IMR-90 (cell line): ENCODE data around the gene SLC25A5. TPM values are rescaled to one million over a fixed set of nuclear protein-coding genes. Genes with fewer than 3 reads are reported as not detected.
A peak's percentile ranks its signal among the peaks of the same experiment; 100 is the strongest.

ENCODE experiments used
- ATAC-seq: fragments of 200-7000 bp; cut with Tn5 transposase; 2 replicates; pipeline ENCODE4 v1.9.1; 2020; ENCODE audit warnings: low read depth, mild to moderate bottlenecking, moderate library complexity
- BruUV-seq: library from RNA; stranded (reverse); fragments of 400-500 nt; replicated peaks from 2 replicates; lab custom pipeline; 2021; lab: Mats Ljungman, UMichigan
- CTCF ChIA-PET: fragments of 300-600 bp; formaldehyde crosslinking; extraction: SDS; loops from one replicate; lab custom pipeline; 2021; ENCODE audit warnings: antibody characterized with exemption; lab: Yijun Ruan, JAX
- POLR2A ChIA-PET: fragments of 300-600 bp; sonication (Branson Sonifier 250); formaldehyde crosslinking; loops from one replicate; lab custom pipeline; 2022; ENCODE audit warnings: antibody characterized with exemption; ENCODE audit not compliant: unreplicated experiment; lab: Charles Lee
- DNase-seq: peaks from one replicate; pipeline ENCODE4 v3.0.0; 2013
- H2AFZ ChIP-seq: replicated peaks from 2 replicates; pipeline ENCODE3; 2013; ENCODE audit warnings: low read length, mild to moderate bottlenecking; ENCODE audit not compliant: poor library complexity
- H2AK5ac ChIP-seq: 2 replicates; pipeline ENCODE4 v1.6.1; 2013; ENCODE audit warnings: low read depth, low read length, inconsistent platforms
- H2AK9ac ChIP-seq: replicated peaks from 2 replicates; pipeline ENCODE3; 2013; ENCODE audit warnings: mild to moderate bottlenecking, low read depth, low read length, moderate library complexity; ENCODE audit not compliant: poor library complexity
- H2BK120ac ChIP-seq: 2 replicates; pipeline ENCODE4 v1.6.1; 2013; ENCODE audit warnings: low read depth, low read length, inconsistent platforms
- H2BK15ac ChIP-seq: 3 replicates; pipeline ENCODE4 v1.6.1; 2013; ENCODE audit warnings: low read depth, low read length, inconsistent platforms
- H2BK20ac ChIP-seq: 2 replicates; pipeline ENCODE4 v1.6.1; 2013; ENCODE audit warnings: low read depth, mild to moderate bottlenecking, inconsistent platforms, low read length, moderate library complexity
- H2BK5ac ChIP-seq: 2 replicates; pipeline ENCODE4 v1.6.1; 2013; ENCODE audit warnings: mild to moderate bottlenecking, low read depth, low read length, inconsistent platforms; ENCODE audit not compliant: poor library complexity, severe bottlenecking
- H3K14ac ChIP-seq: replicated peaks from 2 replicates; pipeline ENCODE4 v1.6.1; 2013; ENCODE audit warnings: low read depth, low read length, inconsistent platforms
- H3K18ac ChIP-seq: 2 replicates; pipeline ENCODE4 v1.6.1; 2013; ENCODE audit warnings: low read depth, low read length, control low read depth
- H3K23ac ChIP-seq: 2 replicates; pipeline ENCODE4 v1.6.1; 2013; ENCODE audit warnings: low read depth, low read length, inconsistent platforms
- H3K27ac ChIP-seq: 2 replicates; pipeline ENCODE4 v1.5.1; 2013; ENCODE audit warnings: mild to moderate bottlenecking, control low read depth, low read length; ENCODE audit not compliant: insufficient read depth
- H3K27me3 ChIP-seq: 2 replicates; pipeline ENCODE4 v1.6.1; 2013; ENCODE audit warnings: low read length; ENCODE audit not compliant: control insufficient read depth, insufficient read depth
- H3K36me3 ChIP-seq: 2 replicates; pipeline ENCODE4 v1.6.1; 2013; ENCODE audit warnings: low read length, mixed read lengths; ENCODE audit not compliant: control insufficient read depth, insufficient read depth
- H3K4ac ChIP-seq: 2 replicates; pipeline ENCODE4 v1.6.1; 2013; ENCODE audit warnings: low read depth, low read length, inconsistent platforms
- H3K4me1 ChIP-seq: 2 replicates; pipeline ENCODE4 v1.6.1; 2013; ENCODE audit warnings: low read length, mixed read lengths; ENCODE audit not compliant: control insufficient read depth, insufficient read depth
- H3K4me2 ChIP-seq: 2 replicates; pipeline ENCODE4 v1.6.1; 2013; ENCODE audit warnings: low read depth, mild to moderate bottlenecking, control low read depth, low read length, moderate library complexity
- H3K4me3 ChIP-seq: 2 replicates; pipeline ENCODE4 v1.5.1; 2013; ENCODE audit warnings: low read depth, mild to moderate bottlenecking, control low read depth, low read length, moderate library complexity; ENCODE audit not compliant: insufficient read depth
- H3K56ac ChIP-seq: 2 replicates; pipeline ENCODE4 v1.6.1; 2013; ENCODE audit warnings: low read length, inconsistent platforms; ENCODE audit not compliant: insufficient read depth; ENCODE audit errors: extremely low read depth
- H3K79me1 ChIP-seq, 2 experiments: 2 replicates each; pipeline ENCODE4 v1.6.1; 2013; ENCODE audit warnings: low read length in 2 of 2, inconsistent platforms in 1 of 2, low read depth in 1 of 2
- H3K9ac ChIP-seq: 2 replicates; pipeline ENCODE4 v1.6.1; 2013; ENCODE audit warnings: low read depth, low read length, control low read depth
- H3K9me1 ChIP-seq: 2 replicates; pipeline ENCODE4 v1.6.1; 2013; ENCODE audit warnings: low read length, inconsistent platforms; ENCODE audit not compliant: insufficient read depth
- H3K9me3 ChIP-seq: 2 replicates; pipeline ENCODE4 v1.6.1; 2013; ENCODE audit warnings: low read length; ENCODE audit not compliant: control insufficient read depth, insufficient read depth
- H4K20me1 ChIP-seq: 2 replicates; pipeline ENCODE4 v1.6.1; 2013; ENCODE audit warnings: low read length, inconsistent platforms; ENCODE audit not compliant: insufficient read depth
- H4K5ac ChIP-seq: 2 replicates; pipeline ENCODE4 v1.6.1; 2013; ENCODE audit warnings: mild to moderate bottlenecking, low read depth, low read length, control low read depth
- H4K8ac ChIP-seq, 2 experiments: 2 replicates each; pipeline ENCODE4 v1.6.1; 2013; ENCODE audit warnings: low read depth in 2 of 2, low read length in 2 of 2, control low read depth in 1 of 2, inconsistent platforms in 1 of 2
- H4K91ac ChIP-seq: 2 replicates; pipeline ENCODE4 v1.6.1; 2013; ENCODE audit warnings: low read depth, low read length, inconsistent platforms; ENCODE audit not compliant: insufficient read depth
- BHLHE40 ChIP-seq: fragments of 150-350 bp; IDR thresholded peaks from 2 replicates; pipeline ENCODE4 v1.6.1; 2016; ENCODE audit warnings: mild to moderate bottlenecking, low read depth, low read length
- CEBPB ChIP-seq: IDR thresholded peaks from 2 replicates; pipeline ENCODE4 v1.6.1; 2012; ENCODE audit warnings: low read depth, low read length, improper control_type of control experiment
- CHD1 ChIP-seq: IDR thresholded peaks from 2 replicates; pipeline ENCODE4 v1.6.1; 2012; ENCODE audit warnings: low read depth, low read length, improper control_type of control experiment
- CTCF ChIP-seq: conservative IDR thresholded peaks from 2 replicates; pipeline ENCODE4 v1.5.1; 2012; ENCODE audit warnings: mild to moderate bottlenecking, low read depth, low read length, improper control_type of control experiment
- FOS ChIP-seq: fragments of 150-350 bp; IDR thresholded peaks from 2 replicates; pipeline ENCODE4 v1.6.1; 2016; ENCODE audit warnings: low read depth, low read length
- MAZ ChIP-seq: IDR thresholded peaks from 2 replicates; pipeline ENCODE4 v1.6.1; 2012; ENCODE audit warnings: low read depth, mild to moderate bottlenecking, low read length, improper control_type of control experiment, moderate library complexity, borderline replicate concordance
- NFE2L2 ChIP-seq: fragments of 150-350 bp; IDR thresholded peaks from 2 replicates; pipeline ENCODE4 v1.6.1; 2016; ENCODE audit warnings: low read depth, mild to moderate bottlenecking, low read length
- RAD21 ChIP-seq: IDR thresholded peaks from 2 replicates; pipeline ENCODE4 v1.6.1; 2012; ENCODE audit warnings: low read length, improper control_type of control experiment
- RCOR1 ChIP-seq: IDR thresholded peaks from 2 replicates; pipeline ENCODE4 v1.6.1; 2012; ENCODE audit warnings: mild to moderate bottlenecking, low read length, improper control_type of control experiment; ENCODE audit not compliant: insufficient replicate concordance
- RFX5 ChIP-seq: IDR thresholded peaks from 2 replicates; pipeline ENCODE4 v1.8.0; 2012; ENCODE audit warnings: low read depth, mild to moderate bottlenecking, low read length, moderate library complexity
- SMC3 ChIP-seq: fragments of 150-350 bp; IDR thresholded peaks from 2 replicates; pipeline ENCODE4 v1.6.1; 2016; ENCODE audit warnings: low read depth, mild to moderate bottlenecking, antibody characterized with exemption, low read length, moderate library complexity
- USF2 ChIP-seq: fragments of 150-350 bp; IDR thresholded peaks from 2 replicates; pipeline ENCODE4 v1.6.1; 2017; ENCODE audit warnings: mild to moderate bottlenecking, antibody characterized with exemption, low read length, low read depth
- WGBS, 2 experiments: methylation state at CpG; one replicate each; pipeline versions ENCODE4 v1.1.5 to v1.1.7; 2013; ENCODE audit warnings: missing lambda C conversion rate in 2 of 2; ENCODE audit not compliant: insufficient read length in 1 of 2; ENCODE audit errors: extremely low coverage in 2 of 2; 5-methylcytosine and 5-hydroxymethylcytosine counted together
- dilution Hi-C: fragments of 300-500 bp; cut with HindIII; formaldehyde crosslinking; loops from one replicate; pipeline ENCODE4 v1.14.3; 2018; ENCODE audit warnings: low sequenced_read_pairs; ENCODE audit not compliant: unreplicated experiment
- in situ Hi-C: fragments of 300-500 bp; cut with MboI; formaldehyde crosslinking; loops from 3 replicates; pipeline ENCODE4 v1.14.3; 2019; ENCODE audit warnings: low sequenced_read_pairs, inconsistent platforms, mixed read lengths
- intact Hi-C: fragments of 100-400 bp; cut with micrococcal nuclease; formaldehyde crosslinking; loops from 2 replicates; pipeline ENCODE4 v1.10.0; 2022
- polyA plus RNA-seq, 3 experiments: library from polyadenylated mRNA; depleted of rRNA; stranded (reverse); fragments of >200 nt; gene quantifications; 2 replicates each; pipeline ENCODE4 v1.2.3, GENCODE V29; 2012; ENCODE audit warnings: low replicate concordance in 1 of 3
- total RNA-seq: library from RNA; depleted of rRNA; stranded (reverse); fragments of >200 nt; gene quantifications from 2 replicates; pipeline ENCODE4 v1.2.3, GENCODE V29; 2012

The SLC25A5 gene
- total and polyA plus RNA-seq, 2 of the 4 experiments (the other 2 are of a cell fraction) = 216 to 337 TPM

GRCh38 chrX:119453202-119453601, 15.0 kb upstream of the SLC25A5 start:
- Histone ChIP-seq H2BK120ac (no peak overlapping the region), H3K9me3 (no peaks in the 10 kb centered on the region), H2AK5ac (no peak overlapping the region), H2BK15ac (no peak overlapping the region), H3K18ac (no peak overlapping the region), H3K36me3 (no peaks in the 10 kb centered on the region; the same call in 1 of the 2 replicates), H3K56ac (no peak overlapping the region), H3K27me3 (no peaks in the 10 kb centered on the region), H3K79me1 (no peaks in the 10 kb centered on the region), H3K23ac (no peak overlapping the region), H4K91ac (no peak overlapping the region), H3K4me2 (no peak overlapping the region), H4K5ac (no peak overlapping the region), H3K27ac (no peak overlapping the region), H4K8ac (no peak overlapping the region), H3K9me1 (no peaks in the 10 kb centered on the region; the same call in 1 of the 2 replicates), H2BK20ac (no peak overlapping the region), H3K4me1 (no peaks in the 10 kb centered on the region), H2AFZ (no peak overlapping the region), H3K9ac (no peak overlapping the region), H4K20me1 (no peaks in the 10 kb centered on the region), H2AK9ac (no peak overlapping the region), H3K14ac (no peak overlapping the region), H2BK5ac (no peak overlapping the region), H3K4ac (no peak overlapping the region), H3K4me3 (no peak overlapping the region)
- DNase-seq (no peak), ATAC-seq (no peak)
- POLR2A ChIA-PET = no interaction called here
- WGBS, 2 experiments = 80% methylated on average over 1 of the region's 4 CpGs; no CpG with 5 or more reads in 1 of the 2 experiments
- in situ Hi-C loops = no loop called here
- intact Hi-C loops = no loop called here
- CTCF ChIA-PET = no interaction called here
- no peak for TF ChIP-seq FOS
- no peak for TF ChIP-seq USF2
- no peak for TF ChIP-seq CEBPB
- no peak for TF ChIP-seq RAD21
- no peak for TF ChIP-seq RCOR1
- no peak for TF ChIP-seq CTCF
- no peak for TF ChIP-seq SMC3
- TF ChIP-seq CHD1 = no peak
- no peak for TF ChIP-seq RFX5
- no peak for TF ChIP-seq MAZ
- no peak for TF ChIP-seq BHLHE40
- TF ChIP-seq NFE2L2 = no peak
- dilution Hi-C loops = no loop called here
- TSS peak; percentile 69 for BruUV-seq
